Gastrocnemius medialis (tissue), 4 donors: ENCODE data around the gene FEZF2. TPM values are rescaled to one million over a fixed set of nuclear protein-coding genes. Genes with fewer than 3 reads are reported as not detected.

Experiments used
- ATAC-seq, 2 donors: fragments of 150-250 bp; one replicate each; pipeline ENCODE4 v1.9.1; 2016
- DNase-seq, 2 donors: peaks; one replicate each; pipeline ENCODE4 v3.0.0-alpha.2; 2019
- H3K27ac ChIP-seq, 4 donors: fragments of 200-600 bp; sonication (generic); 1 replicate in 1 of 4; 2 replicates in 3 of 4; pipeline ENCODE4 v1.5.1; 2016 to 2018; ENCODE audit warnings: mild to moderate bottlenecking in 2 of 4, moderate library complexity in 1 of 4
- H3K27me3 ChIP-seq, 3 donors: fragments of 200-600 bp; sonication (generic) in 2 of 3; 1 replicate in 1 of 3; 2 replicates in 2 of 3; pipeline versions ENCODE4 v1.5.1 to v1.6.0; 2016 to 2019; ENCODE audit warnings: mild to moderate bottlenecking in 1 of 3, moderate library complexity in 1 of 3
- H3K36me3 ChIP-seq, 2 donors: fragments of 200-600 bp; sonication (generic) in 1 of 2; one replicate each; pipeline ENCODE4 v1.5.1; 2017 to 2018
- H3K4me1 ChIP-seq, 2 donors: fragments of 200-600 bp; sonication (generic) in 1 of 2; one replicate each; pipeline ENCODE4 v1.5.1; 2016 to 2017; ENCODE audit warnings: mild to moderate bottlenecking in 2 of 2
- H3K4me3 ChIP-seq, 4 donors: fragments of 200-600 bp; sonication (generic) in 3 of 4; 1 replicate in 1 of 4; 2 replicates in 3 of 4; pipeline ENCODE4 v1.5.1; 2016 to 2019; ENCODE audit warnings: mild to moderate bottlenecking in 2 of 4
- H3K9me3 ChIP-seq, 3 donors: fragments of 200-600 bp; sonication (generic) in 2 of 3; 1 replicate in 1 of 3; 2 replicates in 2 of 3; pipeline ENCODE4 v1.5.1; 2016 to 2019
- POLR2A ChIP-seq, 2 donors: fragments of 450-650 bp; IDR thresholded peaks; one replicate each; pipeline ENCODE4 v1.6.1; 2017; ENCODE audit warnings: antibody characterized with exemption in 2 of 2, mild to moderate bottlenecking in 2 of 2, moderate library complexity in 2 of 2
- in situ Hi-C, 4 donors: fragments of 200-750 bp; cut with MboI; loops; one replicate each; pipeline versions ENCODE4 v1.15.0 to v1.8.0; 2017; ENCODE audit warnings: low sequenced_read_pairs in 4 of 4
- intact Hi-C: fragments of 100-400 bp; cut with DNase I; formaldehyde crosslinking; loops from one replicate; pipeline ENCODE4 v1.15.1; 2023; ENCODE audit warnings: low total_unique reads
- total RNA-seq, 4 donors: library from RNA; depleted of rRNA; stranded (reverse); fragments of >200 nt; gene quantifications; one replicate each; pipeline versions ENCODE4 v1.1.0 to v1.2.3, GENCODE V29; 2016
- TF ChIP-seq, protein P1 (sequence below), 5 experiments: fragments of 450-650 bp in 3 of 5; fragments of 200-600 bp in 2 of 5; sonication (generic) in 2 of 5; IDR thresholded peaks in 4 of 5; conservative IDR thresholded peaks in 1 of 5; 1 replicate in 4 of 5; 2 replicates in 1 of 5; pipeline ENCODE4 v1.5.1; 2016 to 2019; ENCODE audit warnings: antibody characterized with exemption in 5 of 5, mild to moderate bottlenecking in 3 of 5, moderate library complexity in 3 of 5

Gene FEZF2
- total RNA-seq, 4 donors from 2014 or later = not detected

DNA sequence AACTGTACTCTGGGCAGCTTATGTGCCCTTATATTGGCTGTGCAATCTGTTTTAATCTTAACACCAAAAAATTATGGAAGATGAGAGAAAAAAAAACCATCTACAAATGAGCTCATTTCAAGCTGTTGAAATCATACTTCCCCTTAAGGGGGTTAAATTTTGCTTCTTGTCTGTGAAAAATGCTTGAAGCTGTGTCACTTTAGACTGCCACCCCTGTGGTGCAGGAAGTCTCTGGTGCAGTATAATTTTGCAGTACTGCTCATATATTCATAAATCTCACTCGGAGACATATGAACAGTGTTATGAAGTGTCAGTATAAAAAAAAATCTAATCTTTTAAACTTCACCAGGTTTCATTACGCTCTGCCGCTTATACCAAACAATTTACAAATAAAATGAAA, 30.4 kb upstream of the FEZF2 start:
- in situ Hi-C loops = no loop called here

GRCh38 chr3:62392626-62393292, 19.4 kb upstream of the FEZF2 start:
- Histone ChIP-seq H3K27me3 (peaks cover 0 to 2% (median 0%) of the 10 kb centered on the region in 3 donors), H3K27ac (no peak overlapping the region), H3K9me3 (no peaks in the 10 kb centered on the region), H3K4me1 (no peaks in the 10 kb centered on the region), H3K36me3 (no peaks in the 10 kb centered on the region), H3K4me3 (no peak overlapping the region)
- no peak for DNase-seq
- ATAC-seq = no peak
- intact Hi-C loops (no loop called here), in situ Hi-C loops (no loop called here)
- TF ChIP-seq, protein P1, sequence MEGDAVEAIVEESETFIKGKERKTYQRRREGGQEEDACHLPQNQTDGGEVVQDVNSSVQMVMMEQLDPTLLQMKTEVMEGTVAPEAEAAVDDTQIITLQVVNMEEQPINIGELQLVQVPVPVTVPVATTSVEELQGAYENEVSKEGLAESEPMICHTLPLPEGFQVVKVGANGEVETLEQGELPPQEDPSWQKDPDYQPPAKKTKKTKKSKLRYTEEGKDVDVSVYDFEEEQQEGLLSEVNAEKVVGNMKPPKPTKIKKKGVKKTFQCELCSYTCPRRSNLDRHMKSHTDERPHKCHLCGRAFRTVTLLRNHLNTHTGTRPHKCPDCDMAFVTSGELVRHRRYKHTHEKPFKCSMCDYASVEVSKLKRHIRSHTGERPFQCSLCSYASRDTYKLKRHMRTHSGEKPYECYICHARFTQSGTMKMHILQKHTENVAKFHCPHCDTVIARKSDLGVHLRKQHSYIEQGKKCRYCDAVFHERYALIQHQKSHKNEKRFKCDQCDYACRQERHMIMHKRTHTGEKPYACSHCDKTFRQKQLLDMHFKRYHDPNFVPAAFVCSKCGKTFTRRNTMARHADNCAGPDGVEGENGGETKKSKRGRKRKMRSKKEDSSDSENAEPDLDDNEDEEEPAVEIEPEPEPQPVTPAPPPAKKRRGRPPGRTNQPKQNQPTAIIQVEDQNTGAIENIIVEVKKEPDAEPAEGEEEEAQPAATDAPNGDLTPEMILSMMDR (IDR thresholded peaks at IDR 0.05 in 4 of 5, conservative IDR thresholded peaks at IDR 0.05 in 1 of 5) = no peak
- no peak for TF ChIP-seq POLR2A (IDR thresholded peaks at IDR 0.05)

More for the DNA sequence above, 30.4 kb upstream of the FEZF2 start:
- H3K4me3 ChIP-seq = no peak overlapping the region
- intact Hi-C loops = no loop called here
- ATAC-seq = no peak
- no peaks in the 10 kb centered on the region for H3K36me3 ChIP-seq
- H3K4me1 ChIP-seq = no peaks in the 10 kb centered on the region
- DNase-seq = no peak
- H3K27me3 ChIP-seq = no peaks in the 10 kb centered on the region
- no peak overlapping the region for H3K27ac ChIP-seq
- no peak for TF ChIP-seq POLR2A (IDR thresholded peaks at IDR 0.05)
- TF ChIP-seq, protein P1 (IDR thresholded peaks at IDR 0.05 in 4 of 5, conservative IDR thresholded peaks at IDR 0.05 in 1 of 5) = no peak
- H3K9me3 ChIP-seq = no peaks in the 10 kb centered on the region

- ATAC-seq (no peak), DNase-seq (no peak)
- Histone ChIP-seq H3K27me3 (peaks cover 3 to 11% (median 3%) of the 10 kb centered on the region in 3 donors), H3K9me3 (no peaks in the 10 kb centered on the region), H3K4me3 (no peak overlapping the region), H3K27ac (no peak overlapping the region), H3K4me1 (no peaks in the 10 kb centered on the region), H3K36me3 (no peaks in the 10 kb centered on the region)
- intact Hi-C loops = no loop called here
- TF ChIP-seq, protein P1 (IDR thresholded peaks at IDR 0.05 in 4 of 5, conservative IDR thresholded peaks at IDR 0.05 in 1 of 5) = no peak
- no peak for TF ChIP-seq POLR2A (IDR thresholded peaks at IDR 0.05)
- in situ Hi-C loops = no loop called here
These were observed 13.9 kb upstream of the FEZF2 start for GRCh38 chr3:62387251-62387650.

GRCh38 chr3:62379321-62379798, 6.0 kb upstream of the FEZF2 start:
- peaks cover 73 to 83% (median 76%) of the 10 kb centered on the region in 3 donors for H3K27me3 ChIP-seq
- ATAC-seq = no peak

More at GRCh38 chr3:62379321-62379798, 6.0 kb upstream of the FEZF2 start:
- Histone ChIP-seq H3K4me3 (no peak overlapping the region), H3K4me1 (peaks cover 4 to 7% of the 10 kb centered on the region in 2 donors), H3K27ac (no peak overlapping the region), H3K36me3 (no peaks in the 10 kb centered on the region), H3K9me3 (no peaks in the 10 kb centered on the region)
- in situ Hi-C loops = no loop called here
- DNase-seq = no peak
- TF ChIP-seq, protein P1 (IDR thresholded peaks at IDR 0.05 in 4 of 5, conservative IDR thresholded peaks at IDR 0.05 in 1 of 5) = no peak
- TF ChIP-seq POLR2A (IDR thresholded peaks at IDR 0.05) = no peak
- intact Hi-C loops = no loop called here
